Left lung (tissue), 10 donors: Measurements from ENCODE around the gene MICB. TPM values are rescaled to one million over a fixed set of nuclear protein-coding genes. Genes with fewer than 3 reads are reported as not detected.
A peak's percentile ranks its signal among the peaks of the same experiment; 100 is the strongest.
"Not testable (repeated sequence)": the region's sequence is repeated elsewhere in the genome, so short reads cannot be mapped to it uniquely, and the experiment has no call there.

Experiments used
- ATAC-seq: fragments of 200-7000 bp; cut with Tn5 transposase; one replicate; pipeline ENCODE4 v1.9.1; 2020; ENCODE audit warnings: moderate library complexity
- DNase-seq, 4 donors: peaks; one replicate each; pipeline ENCODE4 v3.0.0-alpha.2; 2013 to 2020
- H3K27ac ChIP-seq, 2 donors: fragments of 200-600 bp; sonication (generic) in 1 of 2; one replicate each; pipeline versions ENCODE4 v1.5.0 to v1.8.0; 2020 to 2021
- H3K27me3 ChIP-seq, 2 donors: fragments of 200-600 bp; sonication (generic) in 1 of 2; one replicate each; pipeline versions ENCODE4 v1.5.0 to v1.8.0; 2020 to 2021
- H3K36me3 ChIP-seq, 2 donors: fragments of 200-600 bp; sonication (generic) in 1 of 2; one replicate each; pipeline versions ENCODE4 v1.5.0 to v1.8.0; 2020 to 2021
- H3K4me1 ChIP-seq, 2 donors: fragments of 200-600 bp; one replicate each; pipeline ENCODE4 v1.8.0; 2021
- H3K4me3 ChIP-seq, 2 donors: fragments of 200-600 bp; sonication (generic) in 1 of 2; one replicate each; pipeline versions ENCODE4 v1.5.0 to v1.8.0; 2020 to 2021; ENCODE audit warnings: mild to moderate bottlenecking in 1 of 2
- H3K9me3 ChIP-seq, 2 donors: fragments of 200-600 bp; sonication (generic) in 1 of 2; one replicate each; pipeline versions ENCODE4 v1.5.0 to v1.8.0; 2020 to 2021
- CTCF ChIP-seq, 2 donors: fragments of 200-600 bp; sonication (generic) in 1 of 2; IDR thresholded peaks; one replicate each; pipeline versions ENCODE4 v1.5.0 to v1.8.0; 2021; ENCODE audit warnings: antibody characterized with exemption in 2 of 2
- intact Hi-C, 2 donors: fragments of 100-400 bp; cut with DNase I; formaldehyde crosslinking; loops; one replicate each; pipeline versions ENCODE4 v1.11.2 to v1.14.2; 2022
- polyA plus RNA-seq, 6 donors: library from polyadenylated mRNA; unstranded; fragments of 120-200 nt; gene quantifications; one replicate each; pipeline ENCODE4 v1.2.1, GENCODE V29; 2013; ENCODE audit not compliant: insufficient read length in 6 of 6
- total RNA-seq, 2 donors: library from RNA; stranded (reverse); fragmentation: NEBNext Ultra II Directional; extraction: Animal tissue kit (Norgen Biotek cat#: 25700); gene quantifications; one replicate each; pipeline ENCODE4 v1.2.1, GENCODE V29; 2021
- donor health status: DM: no; HTN: yes; CAD: no.
- donor health status: DM: no; HTN: no; CAD: no.

MICB gene
- total and polyA plus RNA-seq, 8 donors, result 0.80 to 11.3 (median 2.3) TPM

GRCh38 chr6:31546958-31547726 lies 49.2 kb downstream of the MICB start, which contains the start of gene NFKBIL1:
Gene NFKBIL1 (plus strand): TSS chr6:31547608. CDS start chr6:31547695, 87 bp downstream.
- TF ChIP-seq CTCF (IDR thresholded peaks at IDR 0.05), result no peak
- peak; percentile 94 to 98 (median 95) for DNase-seq
- H3K9me3 ChIP-seq, result no peaks in the 10 kb centered on the region

GRCh38 chr6:31547727-31548543 lies 50.0 kb downstream of the MICB start:
- peaks cover 9 to 56% of the 10 kb centered on the region in 2 donors for H3K4me1 ChIP-seq
- no peaks in the 10 kb centered on the region for H3K27me3 ChIP-seq
- H3K36me3 ChIP-seq, result peaks cover 0 to 25% of the 10 kb centered on the region in 2 donors
- ATAC-seq, result no peak
- peak overlapping the region; percentile 82 to 84 for H3K27ac ChIP-seq
- peak overlapping the region; percentile 41 to 48 for H3K4me3 ChIP-seq
- TF ChIP-seq CTCF (IDR thresholded peaks at IDR 0.05), result no peak
- no peaks in the 10 kb centered on the region for H3K9me3 ChIP-seq
- peak in 2 of 4 donors; percentile 44 to 81 for DNase-seq
- intact Hi-C loops, result loop anchor here (2.0 to 10.0 kb wide), 2 partner anchors 47 to 51 kb away; partner anchors contain the start of gene NCR3 (in 1 of the 2)

More at GRCh38 chr6:31546958-31547726, 49.2 kb downstream of the MICB start, which contains the start of gene NFKBIL1:
- intact Hi-C loops, result loop anchor here (2.0 to 10.0 kb wide), 2 partner anchors 48 to 52 kb away; partner anchors contain the start of gene NCR3 (in 1 of the 2)
- H3K27ac ChIP-seq, result peak within 1 kb of the TSS; percentile 82 to 84
- peak; percentile 96 for ATAC-seq
- H3K27me3 ChIP-seq, result no peaks in the 10 kb centered on the region
- H3K36me3 ChIP-seq, result peaks cover 0 to 25% of the 10 kb centered on the region in 2 donors
- peaks cover 13 to 54% of the 10 kb centered on the region in 2 donors for H3K4me1 ChIP-seq
- H3K4me3 ChIP-seq, result peak within 1 kb of the TSS; percentile 41 to 48

GRCh38 chr6:31548544-31548873 lies 50.6 kb downstream of the MICB start:
- Histone ChIP-seq H3K36me3 (peaks cover 0 to 25% of the 10 kb centered on the region in 2 donors), H3K9me3 (no peaks in the 10 kb centered on the region), H3K27me3 (no peaks in the 10 kb centered on the region), H3K4me1 (peaks cover 9 to 56% of the 10 kb centered on the region in 2 donors), H3K4me3 (peak overlapping the region in 1 of 2 donors; percentile 48), H3K27ac (peak overlapping the region in 1 of 2 donors; percentile 84)
- DNase-seq (no peak), ATAC-seq (no peak)
- no peak for TF ChIP-seq CTCF (IDR thresholded peaks at IDR 0.05)
- intact Hi-C loops, result loop anchor here in 1 of 2 donors (10.0 kb wide), 1 partner anchor 46 kb away; the partner anchor contains the start of gene NCR3

GRCh38 chr6:31551371-31551770 lies 53.4 kb downstream of the MICB start:
- peak; percentile 10 to 67 for TF ChIP-seq CTCF (IDR thresholded peaks at IDR 0.05)
- H3K4me3 ChIP-seq, ATAC-seq, H3K27me3 ChIP-seq, H3K9me3 ChIP-seq, intact Hi-C loops: not testable (repeated sequence)
- peaks cover 0 to 25% of the 10 kb centered on the region in 2 donors for H3K36me3 ChIP-seq
- peak in 1 of 4 donors; percentile 71 for DNase-seq
- peaks cover 9 to 61% of the 10 kb centered on the region in 2 donors for H3K4me1 ChIP-seq
- H3K27ac ChIP-seq, result peak overlapping the region in 1 of 2 donors; percentile 37
